IMR-90 (cell line): ENCODE measurements around the gene ADCY2. TPM values are rescaled to one million over a fixed set of nuclear protein-coding genes. Genes with fewer than 3 reads are reported as not detected.

Experiments used
- ATAC-seq: fragments of 200-7000 bp; cut with Tn5 transposase; 2 replicates; pipeline ENCODE4 v1.9.1; 2020; ENCODE audit warnings: low read depth, mild to moderate bottlenecking, moderate library complexity
- BruUV-seq: library from RNA; stranded (reverse); fragments of 400-500 nt; replicated peaks from 2 replicates; lab custom pipeline; 2021; lab: Mats Ljungman, UMichigan
- CTCF ChIA-PET: fragments of 300-600 bp; formaldehyde crosslinking; extraction: SDS; loops from one replicate; lab custom pipeline; 2021; ENCODE audit warnings: antibody characterized with exemption; lab: Yijun Ruan, JAX
- POLR2A ChIA-PET: fragments of 300-600 bp; sonication (Branson Sonifier 250); formaldehyde crosslinking; loops from one replicate; lab custom pipeline; 2022; ENCODE audit warnings: antibody characterized with exemption; ENCODE audit not compliant: unreplicated experiment; lab: Charles Lee
- DNase-seq: peaks from one replicate; pipeline ENCODE4 v3.0.0; 2013
- H2AFZ ChIP-seq: replicated peaks from 2 replicates; pipeline ENCODE3; 2013; ENCODE audit warnings: low read length, mild to moderate bottlenecking; ENCODE audit not compliant: poor library complexity
- H2AK5ac ChIP-seq: 2 replicates; pipeline ENCODE4 v1.6.1; 2013; ENCODE audit warnings: low read depth, low read length, inconsistent platforms
- H2AK9ac ChIP-seq: replicated peaks from 2 replicates; pipeline ENCODE3; 2013; ENCODE audit warnings: mild to moderate bottlenecking, low read depth, low read length, moderate library complexity; ENCODE audit not compliant: poor library complexity
- H2BK120ac ChIP-seq: 2 replicates; pipeline ENCODE4 v1.6.1; 2013; ENCODE audit warnings: low read depth, low read length, inconsistent platforms
- H2BK15ac ChIP-seq: 3 replicates; pipeline ENCODE4 v1.6.1; 2013; ENCODE audit warnings: low read depth, low read length, inconsistent platforms
- H2BK20ac ChIP-seq: 2 replicates; pipeline ENCODE4 v1.6.1; 2013; ENCODE audit warnings: low read depth, mild to moderate bottlenecking, inconsistent platforms, low read length, moderate library complexity
- H2BK5ac ChIP-seq: 2 replicates; pipeline ENCODE4 v1.6.1; 2013; ENCODE audit warnings: mild to moderate bottlenecking, low read depth, low read length, inconsistent platforms; ENCODE audit not compliant: poor library complexity, severe bottlenecking
- H3K14ac ChIP-seq: replicated peaks from 2 replicates; pipeline ENCODE4 v1.6.1; 2013; ENCODE audit warnings: low read depth, low read length, inconsistent platforms
- H3K18ac ChIP-seq: 2 replicates; pipeline ENCODE4 v1.6.1; 2013; ENCODE audit warnings: low read depth, low read length, control low read depth
- H3K23ac ChIP-seq: 2 replicates; pipeline ENCODE4 v1.6.1; 2013; ENCODE audit warnings: low read depth, low read length, inconsistent platforms
- H3K27ac ChIP-seq: 2 replicates; pipeline ENCODE4 v1.5.1; 2013; ENCODE audit warnings: mild to moderate bottlenecking, control low read depth, low read length; ENCODE audit not compliant: insufficient read depth
- H3K27me3 ChIP-seq: 2 replicates; pipeline ENCODE4 v1.6.1; 2013; ENCODE audit warnings: low read length; ENCODE audit not compliant: control insufficient read depth, insufficient read depth
- H3K36me3 ChIP-seq: 2 replicates; pipeline ENCODE4 v1.6.1; 2013; ENCODE audit warnings: low read length, mixed read lengths; ENCODE audit not compliant: control insufficient read depth, insufficient read depth
- H3K4ac ChIP-seq: 2 replicates; pipeline ENCODE4 v1.6.1; 2013; ENCODE audit warnings: low read depth, low read length, inconsistent platforms
- H3K4me1 ChIP-seq: 2 replicates; pipeline ENCODE4 v1.6.1; 2013; ENCODE audit warnings: low read length, mixed read lengths; ENCODE audit not compliant: control insufficient read depth, insufficient read depth
- H3K4me2 ChIP-seq: 2 replicates; pipeline ENCODE4 v1.6.1; 2013; ENCODE audit warnings: low read depth, mild to moderate bottlenecking, control low read depth, low read length, moderate library complexity
- H3K4me3 ChIP-seq: 2 replicates; pipeline ENCODE4 v1.5.1; 2013; ENCODE audit warnings: low read depth, mild to moderate bottlenecking, control low read depth, low read length, moderate library complexity; ENCODE audit not compliant: insufficient read depth
- H3K56ac ChIP-seq: 2 replicates; pipeline ENCODE4 v1.6.1; 2013; ENCODE audit warnings: low read length, inconsistent platforms; ENCODE audit not compliant: insufficient read depth; ENCODE audit errors: extremely low read depth
- H3K79me1 ChIP-seq, 2 experiments: 2 replicates each; pipeline ENCODE4 v1.6.1; 2013; ENCODE audit warnings: low read length in 2 of 2, inconsistent platforms in 1 of 2, low read depth in 1 of 2
- H3K9ac ChIP-seq: 2 replicates; pipeline ENCODE4 v1.6.1; 2013; ENCODE audit warnings: low read depth, low read length, control low read depth
- H3K9me1 ChIP-seq: 2 replicates; pipeline ENCODE4 v1.6.1; 2013; ENCODE audit warnings: low read length, inconsistent platforms; ENCODE audit not compliant: insufficient read depth
- H3K9me3 ChIP-seq: 2 replicates; pipeline ENCODE4 v1.6.1; 2013; ENCODE audit warnings: low read length; ENCODE audit not compliant: control insufficient read depth, insufficient read depth
- H4K20me1 ChIP-seq: 2 replicates; pipeline ENCODE4 v1.6.1; 2013; ENCODE audit warnings: low read length, inconsistent platforms; ENCODE audit not compliant: insufficient read depth
- H4K5ac ChIP-seq: 2 replicates; pipeline ENCODE4 v1.6.1; 2013; ENCODE audit warnings: mild to moderate bottlenecking, low read depth, low read length, control low read depth
- H4K8ac ChIP-seq, 2 experiments: 2 replicates each; pipeline ENCODE4 v1.6.1; 2013; ENCODE audit warnings: low read depth in 2 of 2, low read length in 2 of 2, control low read depth in 1 of 2, inconsistent platforms in 1 of 2
- H4K91ac ChIP-seq: 2 replicates; pipeline ENCODE4 v1.6.1; 2013; ENCODE audit warnings: low read depth, low read length, inconsistent platforms; ENCODE audit not compliant: insufficient read depth
- BHLHE40 ChIP-seq: fragments of 150-350 bp; IDR thresholded peaks from 2 replicates; pipeline ENCODE4 v1.6.1; 2016; ENCODE audit warnings: mild to moderate bottlenecking, low read depth, low read length
- CEBPB ChIP-seq: IDR thresholded peaks from 2 replicates; pipeline ENCODE4 v1.6.1; 2012; ENCODE audit warnings: low read depth, low read length, improper control_type of control experiment
- CHD1 ChIP-seq: IDR thresholded peaks from 2 replicates; pipeline ENCODE4 v1.6.1; 2012; ENCODE audit warnings: low read depth, low read length, improper control_type of control experiment
- CTCF ChIP-seq: conservative IDR thresholded peaks from 2 replicates; pipeline ENCODE4 v1.5.1; 2012; ENCODE audit warnings: mild to moderate bottlenecking, low read depth, low read length, improper control_type of control experiment
- ELK1 ChIP-seq: fragments of 150-350 bp; IDR thresholded peaks from 2 replicates; pipeline ENCODE4 v1.6.1; 2016; ENCODE audit warnings: low read depth, mild to moderate bottlenecking, low read length, moderate library complexity, borderline replicate concordance
- FOS ChIP-seq: fragments of 150-350 bp; IDR thresholded peaks from 2 replicates; pipeline ENCODE4 v1.6.1; 2016; ENCODE audit warnings: low read depth, low read length
- MAFK ChIP-seq: IDR thresholded peaks from 2 replicates; pipeline ENCODE4 v1.6.1; 2012; ENCODE audit warnings: low read depth, low read length, improper control_type of control experiment
- MAZ ChIP-seq: IDR thresholded peaks from 2 replicates; pipeline ENCODE4 v1.6.1; 2012; ENCODE audit warnings: low read depth, mild to moderate bottlenecking, low read length, improper control_type of control experiment, moderate library complexity, borderline replicate concordance
- MXI1 ChIP-seq: IDR thresholded peaks from 2 replicates; pipeline ENCODE4 v1.6.1; 2012; ENCODE audit warnings: low read depth, mild to moderate bottlenecking, low read length, moderate library complexity, borderline replicate concordance
- NFE2L2 ChIP-seq: fragments of 150-350 bp; IDR thresholded peaks from 2 replicates; pipeline ENCODE4 v1.6.1; 2016; ENCODE audit warnings: low read depth, mild to moderate bottlenecking, low read length
- POLR2A ChIP-seq: IDR thresholded peaks from 2 replicates; pipeline ENCODE4 v1.6.1; 2012; ENCODE audit warnings: mild to moderate bottlenecking, low read depth, low read length
- RAD21 ChIP-seq: IDR thresholded peaks from 2 replicates; pipeline ENCODE4 v1.6.1; 2012; ENCODE audit warnings: low read length, improper control_type of control experiment
- RCOR1 ChIP-seq: IDR thresholded peaks from 2 replicates; pipeline ENCODE4 v1.6.1; 2012; ENCODE audit warnings: mild to moderate bottlenecking, low read length, improper control_type of control experiment; ENCODE audit not compliant: insufficient replicate concordance
- RFX5 ChIP-seq: IDR thresholded peaks from 2 replicates; pipeline ENCODE4 v1.8.0; 2012; ENCODE audit warnings: low read depth, mild to moderate bottlenecking, low read length, moderate library complexity
- SMC3 ChIP-seq: fragments of 150-350 bp; IDR thresholded peaks from 2 replicates; pipeline ENCODE4 v1.6.1; 2016; ENCODE audit warnings: low read depth, mild to moderate bottlenecking, antibody characterized with exemption, low read length, moderate library complexity
- USF2 ChIP-seq: fragments of 150-350 bp; IDR thresholded peaks from 2 replicates; pipeline ENCODE4 v1.6.1; 2017; ENCODE audit warnings: mild to moderate bottlenecking, antibody characterized with exemption, low read length, low read depth
- WGBS, 2 experiments: methylation state at CpG; one replicate each; pipeline versions ENCODE4 v1.1.5 to v1.1.7; 2013; ENCODE audit warnings: missing lambda C conversion rate in 2 of 2; ENCODE audit not compliant: insufficient read length in 1 of 2; ENCODE audit errors: extremely low coverage in 2 of 2; 5-methylcytosine and 5-hydroxymethylcytosine counted together
- dilution Hi-C: fragments of 300-500 bp; cut with HindIII; formaldehyde crosslinking; loops from one replicate; pipeline ENCODE4 v1.14.3; 2018; ENCODE audit warnings: low sequenced_read_pairs; ENCODE audit not compliant: unreplicated experiment
- in situ Hi-C: fragments of 300-500 bp; cut with MboI; formaldehyde crosslinking; loops from 3 replicates; pipeline ENCODE4 v1.14.3; 2019; ENCODE audit warnings: low sequenced_read_pairs, inconsistent platforms, mixed read lengths
- intact Hi-C: fragments of 100-400 bp; cut with micrococcal nuclease; formaldehyde crosslinking; loops from 2 replicates; pipeline ENCODE4 v1.10.0; 2022
- polyA plus RNA-seq, 3 experiments: library from polyadenylated mRNA; depleted of rRNA; stranded (reverse); fragments of >200 nt; gene quantifications; 2 replicates each; pipeline ENCODE4 v1.2.3, GENCODE V29; 2012; ENCODE audit warnings: low replicate concordance in 1 of 3
- total RNA-seq: library from RNA; depleted of rRNA; stranded (reverse); fragments of >200 nt; gene quantifications from 2 replicates; pipeline ENCODE4 v1.2.3, GENCODE V29; 2012

ADCY2 gene
- total and polyA plus RNA-seq, 2 of the 4 experiments (the other 2 are of a cell fraction), result not detected

GRCh38 chr5:7533941-7534340 is 138.0 kb downstream of the ADCY2 start:
- H3K4ac ChIP-seq, result no peak overlapping the region
- WGBS, 2 experiments, result no CpG with 5 or more reads among the region's 1 CpG
- H4K5ac ChIP-seq, result no peak overlapping the region
- H3K36me3 ChIP-seq, result no peaks in the 10 kb centered on the region
- no peak overlapping the region for H4K91ac ChIP-seq
- H3K18ac ChIP-seq, result no peak overlapping the region
- H4K8ac ChIP-seq, result no peak overlapping the region
- DNase-seq (no peak), ATAC-seq (no peak)
- no peak overlapping the region for H3K23ac ChIP-seq
- BruUV-seq, result no TSS peak
- H3K4me1 ChIP-seq, result no peaks in the 10 kb centered on the region
- ChIA-PET CTCF (no interaction called here), POLR2A (no interaction called here)
- H3K27me3 ChIP-seq, result no peaks in the 10 kb centered on the region
- H3K79me1 ChIP-seq, result no peaks in the 10 kb centered on the region
- intact Hi-C loops (no loop called here), dilution Hi-C loops (no loop called here), in situ Hi-C loops (no loop called here)
- H3K56ac ChIP-seq, result no peak overlapping the region
- H2AK9ac ChIP-seq, result no peak overlapping the region
- H2BK5ac ChIP-seq, result no peak overlapping the region
- no peaks in the 10 kb centered on the region for H3K9me1 ChIP-seq
- H2BK20ac ChIP-seq, result no peak overlapping the region
- no peak overlapping the region for H2BK120ac ChIP-seq
- H4K20me1 ChIP-seq, result no peaks in the 10 kb centered on the region
- H3K27ac ChIP-seq, result no peak overlapping the region
- H2AK5ac ChIP-seq, result no peak overlapping the region
- H3K4me2 ChIP-seq, result no peak overlapping the region
- no peak for TF ChIP-seq RFX5
- TF ChIP-seq RAD21, result no peak
- no peak for TF ChIP-seq MXI1
- no peak for TF ChIP-seq BHLHE40
- no peak for TF ChIP-seq NFE2L2
- no peak for TF ChIP-seq ELK1
- TF ChIP-seq RCOR1, result no peak
- TF ChIP-seq USF2, result no peak
- TF ChIP-seq CTCF, result no peak
- no peak for TF ChIP-seq MAFK
- TF ChIP-seq CHD1, result no peak
- TF ChIP-seq POLR2A, result no peak
- TF ChIP-seq FOS, result no peak
- no peak for TF ChIP-seq MAZ
- no peak for TF ChIP-seq CEBPB
- no peak for TF ChIP-seq SMC3
- peaks cover 28% of the 10 kb centered on the region for H3K9me3 ChIP-seq
- no peak overlapping the region for H3K14ac ChIP-seq
- no peak overlapping the region for H3K9ac ChIP-seq
- H2BK15ac ChIP-seq, result no peak overlapping the region
- H2AFZ ChIP-seq, result no peak overlapping the region
- H3K4me3 ChIP-seq, result no peak overlapping the region
